Measurements from ENCODE around the gene ANKHD1.

GRCh38 chr5:140366589-140367255 lies 34.9 kb upstream of the ANKHD1 start:
- TF ChIP-seq CTCF (IDR thresholded peaks at IDR 0.05), result no peak
- TF ChIP-seq POLR2A (IDR thresholded peaks at IDR 0.05), result no peak
